Stimulated activated CD8-positive, alpha-beta memory T cell treated with anti-CD3 and anti-CD28 coated beads, Interleukin-4, amount 100 ng/mL, for 48 hours (primary cell): ENCODE results near the gene DPYD.

ENCODE experiments used
- DNase-seq: peaks from one replicate; pipeline ENCODE4 v3.0.0-alpha.2; 2020

DPYD gene

GRCh38 chr1:97906567-97907241 lies 14.1 kb downstream of the DPYD start:
- DNase-seq, result no peak

- no peak for DNase-seq
Measured at GRCh38 chr1:97905141-97905940, 15.5 kb downstream of the DPYD start.

GRCh38 chr1:97904534-97904933 lies 16.3 kb downstream of the DPYD start:
- no peak for DNase-seq

GRCh38 chr1:97903626-97904025 lies 17.2 kb downstream of the DPYD start:
- DNase-seq, result no peak

- no peak for DNase-seq
Measured at GRCh38 chr1:97902067-97902466, 18.8 kb downstream of the DPYD start.

GRCh38 chr1:97901017-97901658 lies 19.7 kb downstream of the DPYD start:
- DNase-seq, result no peak

- DNase-seq, result no peak
Measured at GRCh38 chr1:97898948-97899347, 21.9 kb downstream of the DPYD start.

GRCh38 chr1:97895278-97895677 lies 25.6 kb downstream of the DPYD start:
- DNase-seq, result no peak

- no peak for DNase-seq
Measured at GRCh38 chr1:97893844-97894243, 27.0 kb downstream of the DPYD start.

- no peak for DNase-seq
Measured at GRCh38 chr1:97886199-97886598, 34.6 kb downstream of the DPYD start.

- no peak for DNase-seq
Measured at GRCh38 chr1:97883823-97884222, 37.0 kb downstream of the DPYD start.

GRCh38 chr1:97877307-97877706 lies 43.5 kb downstream of the DPYD start:
- no peak for DNase-seq

- no peak for DNase-seq
Measured at GRCh38 chr1:97875996-97876395, 44.8 kb downstream of the DPYD start.

- no peak for DNase-seq
Measured at GRCh38 chr1:97870589-97870988, 50.2 kb downstream of the DPYD start.

GRCh38 chr1:97869441-97869840 lies 51.4 kb downstream of the DPYD start:
- DNase-seq, result no peak

- DNase-seq, result no peak
Measured at GRCh38 chr1:97867127-97867526, 53.7 kb downstream of the DPYD start.

- no peak for DNase-seq
Measured at GRCh38 chr1:97864615-97865014, 56.2 kb downstream of the DPYD start.

GRCh38 chr1:97853221-97853620 lies 67.6 kb downstream of the DPYD start:
- no peak for DNase-seq

GRCh38 chr1:97849345-97850340 lies 71.2 kb downstream of the DPYD start:
- DNase-seq, result no peak

GRCh38 chr1:97845805-97846204 lies 75.0 kb downstream of the DPYD start:
- DNase-seq, result no peak

GRCh38 chr1:97844552-97845089 lies 76.2 kb downstream of the DPYD start:
- no peak for DNase-seq

- DNase-seq, result no peak
Measured at GRCh38 chr1:97841338-97841737, 79.5 kb downstream of the DPYD start.
